PC-9 (cell line): ENCODE data around the gene IL23R.

Experiments used
- CTCF ChIP-seq: fragments of 200-600 bp; sonication (generic); conservative IDR thresholded peaks from 2 replicates; pipeline ENCODE4 v1.6.1; 2017; ENCODE audit warnings: mixed run types, antibody characterized with exemption, mild to moderate bottlenecking, moderate library complexity
- EZH2 ChIP-seq: fragments of 200-600 bp; sonication (generic); IDR thresholded peaks from 2 replicates; pipeline ENCODE4 v1.8.0; 2017; ENCODE audit warnings: antibody characterized with exemption, low read depth

DNA sequence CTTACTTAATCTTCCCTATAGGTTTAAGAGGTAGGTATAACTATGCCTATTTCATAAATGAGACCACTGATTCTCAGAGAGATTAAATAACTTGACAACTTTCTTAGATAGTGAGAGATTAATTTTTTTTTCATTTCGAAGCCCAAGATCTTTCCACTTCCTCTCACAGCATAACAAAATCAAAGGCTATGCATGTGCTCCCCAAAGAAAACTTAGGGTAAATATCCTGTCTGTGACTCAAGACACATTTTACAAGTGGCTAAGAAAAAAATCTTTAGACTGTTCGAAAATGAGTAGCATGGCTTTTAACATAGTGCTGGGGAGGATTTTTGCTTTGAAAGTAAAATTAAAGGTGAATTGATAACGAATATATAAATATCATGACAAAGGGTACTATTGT, 23.3 kb upstream of the IL23R start:
- TF ChIP-seq CTCF (no peak), EZH2 (no peak)
